Endothelial cell of umbilical vein (primary cell): ENCODE data around the gene CCNK. TPM values are rescaled to one million over a fixed set of nuclear protein-coding genes. Genes with fewer than 3 reads are reported as not detected.

Experiments
- BruUV-seq: library from RNA; stranded (reverse); fragments of 400-500 nt; replicated peaks from 2 replicates; lab custom pipeline; 2021; lab: Mats Ljungman, UMichigan
- CTCF ChIA-PET: fragments of 300-600, 350-600 bp; sonication (Branson Sonifier 250); formaldehyde crosslinking; loops from one replicate; lab custom pipeline; 2021; ENCODE audit warnings: antibody characterized with exemption, inconsistent platforms; lab: Charles Lee
- POLR2A ChIA-PET: fragments of 300-600, 350-600 bp; sonication (Branson Sonifier 250); formaldehyde crosslinking; loops from one replicate; lab custom pipeline; 2021; ENCODE audit warnings: antibody characterized with exemption, inconsistent platforms; lab: Charles Lee
- DNase-seq: peaks from one replicate; pipeline ENCODE4 v3.0.0-alpha.2; 2011; ENCODE audit warnings: low read depth, low spot score
- FAIRE-seq: peaks from 2 replicates; lab custom pipeline; 2011; peaks lifted over from hg19 to GRCh38; lab: Jason Lieb, UNC
- H2AFZ ChIP-seq: 2 replicates; pipeline ENCODE4 v1.6.0; 2012; ENCODE audit warnings: low read depth, low read length, control low read depth, inconsistent platforms
- H3K27ac ChIP-seq: 2 replicates; pipeline ENCODE4 v1.5.1; 2011; ENCODE audit warnings: low read depth, mild to moderate bottlenecking, control low read depth, low read length, moderate library complexity; ENCODE audit not compliant: insufficient read depth
- H3K27me3 ChIP-seq, 2 experiments: 2 replicates each; pipeline versions ENCODE4 v1.6.0 to v1.6.1; 2011; ENCODE audit warnings: low read length in 2 of 2, mixed read lengths in 1 of 2; ENCODE audit not compliant: control insufficient read depth in 2 of 2, insufficient read depth in 2 of 2
- H3K36me3 ChIP-seq, 2 experiments: 2 replicates in 1 of 2; 3 replicates in 1 of 2; pipeline ENCODE4 v1.5.1; 2011; ENCODE audit warnings: low read length in 2 of 2, mild to moderate bottlenecking in 1 of 2, moderate library complexity in 1 of 2; ENCODE audit not compliant: control insufficient read depth in 2 of 2, insufficient read depth in 2 of 2; ENCODE audit errors: extremely low read depth in 1 of 2
- H3K4me1 ChIP-seq: 3 replicates; pipeline ENCODE4 v1.5.1; 2011; ENCODE audit warnings: mild to moderate bottlenecking, low read length; ENCODE audit not compliant: control insufficient read depth, insufficient read depth; ENCODE audit errors: extremely low read depth
- H3K4me2 ChIP-seq: 2 replicates; pipeline ENCODE4 v1.6.1; 2011; ENCODE audit warnings: low read length, control low read depth, mixed read lengths; ENCODE audit not compliant: insufficient read depth
- H3K4me3 ChIP-seq, 3 experiments: fragments of 200-600 bp in 1 of 3; sonication (generic), shearing (Covaris generic) in 1 of 3; replicated peaks in 1 of 3; 2 replicates each; pipeline ENCODE4 v1.5.1; 2011 to 2016; ENCODE audit warnings: control low read depth in 3 of 3, low read length in 3 of 3, mild to moderate bottlenecking in 2 of 3, inconsistent platforms in 1 of 3, low read depth in 1 of 3, moderate library complexity in 1 of 3; ENCODE audit not compliant: insufficient read depth in 1 of 3
- H3K79me2 ChIP-seq: 2 replicates; pipeline ENCODE4 v1.6.0; 2012; ENCODE audit warnings: low read length, inconsistent platforms; ENCODE audit not compliant: control insufficient read depth, insufficient read depth
- H3K9ac ChIP-seq: replicated peaks from 2 replicates; pipeline ENCODE3; 2011; ENCODE audit warnings: low read length, control low read depth; ENCODE audit not compliant: insufficient read depth; ENCODE audit errors: extremely low read depth
- H3K9me1 ChIP-seq: replicated peaks from 3 replicates; pipeline ENCODE4 v1.6.0; 2011; ENCODE audit warnings: mild to moderate bottlenecking, low read length; ENCODE audit not compliant: control insufficient read depth, insufficient read depth; ENCODE audit errors: extremely low read depth
- H3K9me3 ChIP-seq: replicated peaks from 2 replicates; pipeline ENCODE4 v1.5.1; 2012; ENCODE audit warnings: low read length, inconsistent platforms; ENCODE audit not compliant: control insufficient read depth, insufficient read depth
- H4K20me1 ChIP-seq: replicated peaks from 2 replicates; pipeline ENCODE3; 2011; ENCODE audit warnings: mild to moderate bottlenecking, low read length; ENCODE audit not compliant: control insufficient read depth, insufficient read depth; ENCODE audit errors: extremely low read depth
- EZH2 ChIP-seq: IDR thresholded peaks from 2 replicates; pipeline ENCODE4 v1.6.1; 2012; ENCODE audit warnings: borderline replicate concordance, low read depth, mild to moderate bottlenecking, moderate library complexity, low read length, inconsistent platforms; ENCODE audit not compliant: severe bottlenecking
- FOS ChIP-seq: IDR thresholded peaks from 2 replicates; pipeline ENCODE4 v1.6.1; 2011; ENCODE audit warnings: mild to moderate bottlenecking, low read length, moderate library complexity, borderline replicate concordance; ENCODE audit not compliant: insufficient read depth
- GATA2 ChIP-seq: IDR thresholded peaks from 2 replicates; pipeline ENCODE4 v1.7.0; 2011; ENCODE audit warnings: low read depth, mild to moderate bottlenecking, moderate library complexity, mixed read lengths, low read length; ENCODE audit not compliant: insufficient read length, insufficient read depth
- JUN ChIP-seq: IDR thresholded peaks from 2 replicates; pipeline ENCODE4 v1.6.1; 2011; ENCODE audit warnings: borderline replicate concordance, low read depth; ENCODE audit not compliant: insufficient read length, insufficient read depth
- MYC ChIP-seq: IDR thresholded peaks from one replicate; pipeline ENCODE4 v1.6.1; 2011; ENCODE audit warnings: mild to moderate bottlenecking, low read depth, low read length
- POLR2A ChIP-seq: IDR thresholded peaks from 2 replicates; pipeline ENCODE4 v1.6.1; 2012; ENCODE audit warnings: low read depth, mild to moderate bottlenecking, control low read depth, low read length
- POLR2AphosphoS5 ChIP-seq: IDR thresholded peaks from 2 replicates; pipeline ENCODE4 v1.6.1; 2012; ENCODE audit warnings: low read depth, mild to moderate bottlenecking, control low read depth, low read length, moderate library complexity; ENCODE audit not compliant: insufficient read depth
- dilution Hi-C: fragments of 300-500 bp; cut with MboI; formaldehyde crosslinking; loops from one replicate; pipeline ENCODE4 v1.15.0; 2019; ENCODE audit warnings: low sequenced_read_pairs; ENCODE audit not compliant: extremely low pct_ligation_motif_present
- intact Hi-C: fragments of 100-400 bp; cut with micrococcal nuclease; formaldehyde crosslinking; loops from one replicate; pipeline ENCODE4 v1.10.0; 2022
- polyA plus RNA-seq, 4 experiments: library from polyadenylated mRNA; depleted of rRNA in 3 of 4; stranded (reverse) in 3 of 4; unstranded in 1 of 4; fragments of >200 nt; gene quantifications; 2 replicates each; pipeline versions ENCODE4 v1.2.1 to v1.2.3, GENCODE V29; 2011 to 2012; ENCODE audit warnings: missing spikeins in 1 of 4
- total RNA-seq: library from RNA; stranded (reverse); gene quantifications from 2 replicates; pipeline ENCODE4 v1.2.3, GENCODE V29; 2021
- TF ChIP-seq, protein P1 (sequence below), 2 donors: IDR thresholded peaks; 1 replicate in 1 of 2; 2 replicates in 1 of 2; pipeline ENCODE4 v1.5.1; 2011; ENCODE audit warnings: low read length in 2 of 2, mild to moderate bottlenecking in 2 of 2, moderate library complexity in 2 of 2, control low read depth in 1 of 2, inconsistent platforms in 1 of 2, low read depth in 1 of 2; ENCODE audit not compliant: insufficient read depth in 1 of 2; ENCODE audit errors: extremely low read depth in 1 of 2
- TF ChIP-seq, protein P2 (sequence below): IDR thresholded peaks from 2 replicates; pipeline ENCODE4 v1.6.1; 2011; ENCODE audit not compliant: insufficient read depth, insufficient read length

Gene CCNK
- total and polyA plus RNA-seq, 2 donors (not counting 3 experiments of a cell fraction or from before 2014, with no cell fraction given): 11.9 to 59.3 TPM

DNA sequence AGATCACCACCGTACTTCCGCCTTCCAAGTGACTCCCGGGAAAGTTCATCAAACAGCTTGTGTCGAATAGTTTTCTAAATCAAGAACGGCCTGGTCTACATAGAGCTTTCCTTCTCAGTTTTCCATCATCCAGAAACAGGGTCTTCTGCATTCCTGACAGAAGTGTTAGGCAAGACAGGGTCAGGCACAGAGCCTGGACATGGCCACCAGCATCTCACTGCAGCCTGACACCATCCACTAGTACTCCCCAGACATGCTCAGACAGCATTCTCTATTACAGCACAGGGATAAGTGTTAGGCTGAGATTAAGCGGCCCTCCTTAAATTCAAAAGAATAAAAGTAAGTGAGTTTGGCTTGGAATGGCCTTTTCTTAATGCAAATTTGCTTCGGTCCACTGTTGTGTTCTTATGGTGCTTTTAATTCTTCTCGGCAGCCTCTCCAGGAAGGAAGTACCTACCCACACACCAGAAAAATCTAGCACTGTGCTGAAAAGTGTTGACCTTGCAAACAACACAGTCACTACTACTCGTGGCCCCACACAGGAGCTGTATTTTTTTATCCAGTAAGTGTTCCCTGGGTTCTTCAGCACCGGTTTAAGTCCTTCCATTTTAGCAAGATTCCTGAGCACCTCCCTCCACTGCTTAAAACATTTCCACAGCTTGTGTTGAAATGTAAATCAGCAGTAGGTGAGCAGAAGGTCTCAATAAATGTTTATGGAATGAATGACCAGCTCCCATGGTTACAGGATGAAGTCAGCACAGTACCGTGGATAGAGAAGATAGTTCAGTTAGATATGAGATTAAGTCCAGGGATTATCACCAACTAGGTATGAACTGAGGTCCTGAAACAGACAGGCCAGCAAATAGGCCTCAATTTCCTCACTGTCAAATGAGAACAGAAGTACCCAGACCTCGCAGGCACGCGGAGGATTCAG lies 44.7 kb upstream of the CCNK start:
- Histone ChIP-seq H3K27me3 (no peaks in the 10 kb centered on the region), H4K20me1 (no peaks in the 10 kb centered on the region), H3K36me3 (peaks cover 3 to 4% of the 10 kb centered on the region in 2 experiments), H3K4me2 (no peak overlapping the region), H3K9me1 (no peaks in the 10 kb centered on the region), H3K79me2 (no peaks in the 10 kb centered on the region), H3K9me3 (no peaks in the 10 kb centered on the region), H3K9ac (no peak overlapping the region), H3K27ac (peak overlapping the region; percentile 10), H3K4me3 (no peak overlapping the region), H2AFZ (no peak overlapping the region), H3K4me1 (peaks cover 7% of the 10 kb centered on the region)
- TF ChIP-seq JUN: no peak
- no peak for TF ChIP-seq EZH2
- no peak for TF ChIP-seq MYC
- TF ChIP-seq GATA2: no peak
- no peak for TF ChIP-seq POLR2A
- TF ChIP-seq, protein P1, sequence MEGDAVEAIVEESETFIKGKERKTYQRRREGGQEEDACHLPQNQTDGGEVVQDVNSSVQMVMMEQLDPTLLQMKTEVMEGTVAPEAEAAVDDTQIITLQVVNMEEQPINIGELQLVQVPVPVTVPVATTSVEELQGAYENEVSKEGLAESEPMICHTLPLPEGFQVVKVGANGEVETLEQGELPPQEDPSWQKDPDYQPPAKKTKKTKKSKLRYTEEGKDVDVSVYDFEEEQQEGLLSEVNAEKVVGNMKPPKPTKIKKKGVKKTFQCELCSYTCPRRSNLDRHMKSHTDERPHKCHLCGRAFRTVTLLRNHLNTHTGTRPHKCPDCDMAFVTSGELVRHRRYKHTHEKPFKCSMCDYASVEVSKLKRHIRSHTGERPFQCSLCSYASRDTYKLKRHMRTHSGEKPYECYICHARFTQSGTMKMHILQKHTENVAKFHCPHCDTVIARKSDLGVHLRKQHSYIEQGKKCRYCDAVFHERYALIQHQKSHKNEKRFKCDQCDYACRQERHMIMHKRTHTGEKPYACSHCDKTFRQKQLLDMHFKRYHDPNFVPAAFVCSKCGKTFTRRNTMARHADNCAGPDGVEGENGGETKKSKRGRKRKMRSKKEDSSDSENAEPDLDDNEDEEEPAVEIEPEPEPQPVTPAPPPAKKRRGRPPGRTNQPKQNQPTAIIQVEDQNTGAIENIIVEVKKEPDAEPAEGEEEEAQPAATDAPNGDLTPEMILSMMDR (IDR thresholded peaks at IDR 0.05; ENCODE audit: extremely low read depth in 1 of 2, insufficient read depth in 1 of 2, low read depth in 1 of 2, low read length in 2 of 2): no peak
- TF ChIP-seq POLR2AphosphoS5: no peak
- TF ChIP-seq FOS: no peak
- TF ChIP-seq, protein P2, sequence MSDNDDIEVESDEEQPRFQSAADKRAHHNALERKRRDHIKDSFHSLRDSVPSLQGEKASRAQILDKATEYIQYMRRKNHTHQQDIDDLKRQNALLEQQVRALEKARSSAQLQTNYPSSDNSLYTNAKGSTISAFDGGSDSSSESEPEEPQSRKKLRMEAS: no peak
- peak; percentile 58 for DNase-seq
- no TSS peak for BruUV-seq
- ChIA-PET POLR2A (no interaction called here), CTCF (interaction anchor here (0.5 to 2.1 kb wide), 3 partner anchors 21 to 258 kb away, joined by 3 to 6 read pairs (median 4); no protein-coding TSS in a partner anchor)
- intact Hi-C loops (no loop called here), dilution Hi-C loops (no loop called here)
- peak; percentile 83 for FAIRE-seq
